Right forelimb (tissue), 1 donor: ENCODE results near the gene TSACC.
"Not testable (repeated sequence)": the region's sequence is repeated elsewhere in the genome, so short reads cannot be mapped to it uniquely, and the experiment has no call there.

ENCODE experiments used
- DNase-seq: peaks from one replicate; pipeline ENCODE4 v3.0.0-alpha.2; 2018

The TSACC gene

GRCh38 chr1:156347331-156347730 is 9.0 kb downstream of the TSACC start:
- DNase-seq = no peak

- DNase-seq = not testable (repeated sequence)
These were observed 14.2 kb downstream of the TSACC start for GRCh38 chr1:156352481-156352880.

- DNase-seq = no peak
These were observed 18.0 kb downstream of the TSACC start for GRCh38 chr1:156356262-156356874.

GRCh38 chr1:156356875-156357534 is 18.7 kb downstream of the TSACC start:
- DNase-seq = no peak

GRCh38 chr1:156357977-156358376 is 19.7 kb downstream of the TSACC start:
- no peak for DNase-seq

GRCh38 chr1:156358641-156359040 is 20.3 kb downstream of the TSACC start:
- DNase-seq = no peak

GRCh38 chr1:156359249-156359648 is 20.9 kb downstream of the TSACC start:
- no peak for DNase-seq

- DNase-seq = no peak
These were observed 21.6 kb downstream of the TSACC start for GRCh38 chr1:156359973-156360372.

GRCh38 chr1:156360534-156360933 is 22.2 kb downstream of the TSACC start:
- DNase-seq = no peak

- DNase-seq = no peak
These were observed 27.4 kb downstream of the TSACC start for GRCh38 chr1:156365754-156366153.

GRCh38 chr1:156366378-156367166 is 28.2 kb downstream of the TSACC start:
- DNase-seq = no peak

GRCh38 chr1:156367383-156368156 is 29.2 kb downstream of the TSACC start:
- DNase-seq = no peak

GRCh38 chr1:156368157-156368658 is 29.9 kb downstream of the TSACC start:
- no peak for DNase-seq

- DNase-seq = no peak
These were observed 30.8 kb downstream of the TSACC start, which contains the start of gene RHBG for GRCh38 chr1:156368889-156369684. RHBG (plus strand) TSS chr1:156369211; CDS start chr1:156369250, 39 bp downstream.

- DNase-seq = not testable (repeated sequence)
These were observed 31.5 kb downstream of the TSACC start for GRCh38 chr1:156369685-156370286.

- no peak for DNase-seq
These were observed 33.4 kb downstream of the TSACC start for GRCh38 chr1:156371553-156372264.

GRCh38 chr1:156372265-156372586 is 33.9 kb downstream of the TSACC start:
- no peak for DNase-seq

GRCh38 chr1:156372876-156373275 is 34.5 kb downstream of the TSACC start:
- no peak for DNase-seq

GRCh38 chr1:156373546-156373945 is 35.2 kb downstream of the TSACC start:
- no peak for DNase-seq

GRCh38 chr1:156376146-156376545 is 37.8 kb downstream of the TSACC start:
- DNase-seq = no peak
